ENCODE measurements around the gene ARRB1. TPM values are rescaled to one million over a fixed set of nuclear protein-coding genes. Genes with fewer than 3 reads are reported as not detected.

Gene ARRB1
- total and polyA plus RNA-seq, 3 experiments from 2014 or later, result 5.5 to 10.6 (median 9.9) TPM

- peaks cover 0 to 6% (median 0%) of the 10 kb centered on the region in 3 donors for H3K36me3 Mint-ChIP-seq
- H3K9me3 Mint-ChIP-seq, result peaks cover 0 to 2% (median 0%) of the 10 kb centered on the region in 5 donors
- Histone ChIP-seq H3K4me3 (ENCODE audit: low read length) (peak overlapping the region; percentile 72), H3K4me1 (ENCODE audit: insufficient read depth, low read length) (peaks cover 50% of the 10 kb centered on the region), H3K36me3 (ENCODE audit: insufficient read depth, low read length) (no peaks in the 10 kb centered on the region), H3K27ac (ENCODE audit: low read depth, low read length) (peak overlapping the region; percentile 76), H3K9me3 (ENCODE audit: low read length) (no peaks in the 10 kb centered on the region), H3K27me3 (ENCODE audit: insufficient read depth, low read length, poor library complexity, severe bottlenecking) (no peaks in the 10 kb centered on the region)
- peak; percentile 20 to 79 (median 68) for DNase-seq
- H3K27me3 Mint-ChIP-seq, result peaks cover 2 to 8% of the 10 kb centered on the region in 2 donors
- ChIA-PET CTCF (interaction anchor here (0.6 to 2.9 kb wide), 12 partner anchors 9 to 380 kb away, joined by 3 to 17 read pairs (median 4); no protein-coding TSS in a partner anchor), POLR2A (interaction anchor here (0.5 to 3.7 kb wide), 6 partner anchors 9 to 72 kb away, joined by 3 to 28 read pairs (median 4); no protein-coding TSS in a partner anchor)
- peaks cover 46 to 62% (median 58%) of the 10 kb centered on the region in 3 donors for H3K4me1 Mint-ChIP-seq
- H3K27ac Mint-ChIP-seq, result peak overlapping the region; percentile 78 to 97 (median 88)
- peak overlapping the region; percentile 89 to 96 (median 92) for H3K4me3 Mint-ChIP-seq
Observed at GRCh38 chr11:75351791-75352587, 528 bp upstream of the ARRB1 start.

- H3K36me3 ChIP-seq (ENCODE audit: insufficient read depth, low read length), result no peaks in the 10 kb centered on the region
- Mint-ChIP-seq H3K9me3 (peaks cover 0 to 2% (median 0%) of the 10 kb centered on the region in 5 donors), H3K27ac (peak overlapping the region; percentile 82 to 98 (median 95)), H3K36me3 (peaks cover 0 to 6% (median 0%) of the 10 kb centered on the region in 3 donors), H3K27me3 (peaks cover 2 to 3% of the 10 kb centered on the region in 2 donors), H3K4me1 (peaks cover 53 to 73% (median 68%) of the 10 kb centered on the region in 3 donors), H3K4me3 (peak overlapping the region; percentile 84 to 98 (median 91))
- H3K4me3 ChIP-seq (ENCODE audit: low read length), result peak overlapping the region; percentile 77
- peak overlapping the region; percentile 82 for H3K27ac ChIP-seq (ENCODE audit: low read depth, low read length)
- ChIA-PET POLR2A (interaction anchor here (1.0 to 3.7 kb wide), 2 partner anchors 10 to 33 kb away, joined by 3 to 28 read pairs; no protein-coding TSS in a partner anchor), CTCF (interaction anchor here (0.7 to 2.9 kb wide), 6 partner anchors 10 to 74 kb away, joined by 4 to 17 read pairs (median 5); no protein-coding TSS in a partner anchor)
- H3K4me1 ChIP-seq (ENCODE audit: insufficient read depth, low read length), result peaks cover 60% of the 10 kb centered on the region
- DNase-seq, result peak in 3 of 5 donors; percentile 31 to 61 (median 52)
- H3K27me3 ChIP-seq (ENCODE audit: insufficient read depth, low read length, poor library complexity, severe bottlenecking), result no peaks in the 10 kb centered on the region
- no peaks in the 10 kb centered on the region for H3K9me3 ChIP-seq (ENCODE audit: low read length)
Observed at GRCh38 chr11:75350743-75351540, 519 bp downstream of the ARRB1 start.

GRCh38 chr11:75350122-75350742 is 1.2 kb downstream of the ARRB1 start:
- peaks cover 2 to 3% of the 10 kb centered on the region in 2 donors for H3K27me3 Mint-ChIP-seq
- Histone ChIP-seq H3K9me3 (ENCODE audit: low read length) (no peaks in the 10 kb centered on the region), H3K27ac (ENCODE audit: low read depth, low read length) (peak overlapping the region; percentile 82), H3K27me3 (ENCODE audit: insufficient read depth, low read length, poor library complexity, severe bottlenecking) (no peaks in the 10 kb centered on the region), H3K4me1 (ENCODE audit: insufficient read depth, low read length) (peaks cover 67% of the 10 kb centered on the region), H3K36me3 (ENCODE audit: insufficient read depth, low read length) (no peaks in the 10 kb centered on the region), H3K4me3 (ENCODE audit: low read length) (peak overlapping the region; percentile 77)
- H3K27ac Mint-ChIP-seq, result peak overlapping the region; percentile 82 to 98 (median 95)
- ChIA-PET CTCF (interaction anchor here (0.7 to 1.6 kb wide), 6 partner anchors 9 to 74 kb away, joined by 3 to 5 read pairs (median 4); no protein-coding TSS in a partner anchor), POLR2A (interaction anchor here (3.7 kb wide), 1 partner anchor 9 kb away, joined by 28 read pairs; no protein-coding TSS in a partner anchor)
- peaks cover 58 to 80% (median 71%) of the 10 kb centered on the region in 3 donors for H3K4me1 Mint-ChIP-seq
- H3K9me3 Mint-ChIP-seq, result peaks cover 0 to 2% (median 0%) of the 10 kb centered on the region in 5 donors
- H3K36me3 Mint-ChIP-seq, result peaks cover 0 to 6% (median 0%) of the 10 kb centered on the region in 3 donors
- peak overlapping the region; percentile 84 to 98 (median 91) for H3K4me3 Mint-ChIP-seq
- no peak for DNase-seq

- Histone ChIP-seq H3K4me3 (ENCODE audit: low read length) (peak overlapping the region; percentile 77), H3K4me1 (ENCODE audit: insufficient read depth, low read length) (peaks cover 73% of the 10 kb centered on the region), H3K9me3 (ENCODE audit: low read length) (no peaks in the 10 kb centered on the region), H3K36me3 (ENCODE audit: insufficient read depth, low read length) (no peaks in the 10 kb centered on the region), H3K27me3 (ENCODE audit: insufficient read depth, low read length, poor library complexity, severe bottlenecking) (no peaks in the 10 kb centered on the region), H3K27ac (ENCODE audit: low read depth, low read length) (peak overlapping the region; percentile 82)
- Mint-ChIP-seq H3K36me3 (peaks cover 0 to 6% (median 0%) of the 10 kb centered on the region in 3 donors), H3K4me1 (peaks cover 58 to 86% (median 73%) of the 10 kb centered on the region in 3 donors), H3K27me3 (peaks cover 2 to 3% of the 10 kb centered on the region in 2 donors), H3K4me3 (peak overlapping the region in 6 of 7 donors; percentile 67 to 98 (median 90)), H3K9me3 (peaks cover 0 to 2% (median 0%) of the 10 kb centered on the region in 5 donors), H3K27ac (peak overlapping the region; percentile 72 to 97 (median 84))
- CTCF ChIA-PET, result interaction anchor here (0.9 to 1.4 kb wide), 5 partner anchors 9 to 73 kb away, joined by 3 to 5 read pairs (median 3); no protein-coding TSS in a partner anchor
- no peak for DNase-seq
- POLR2A ChIA-PET, result interaction anchor here (3.7 kb wide), 1 partner anchor 9 kb away, joined by 28 read pairs; no protein-coding TSS in a partner anchor
Observed at GRCh38 chr11:75349521-75350116, 1.8 kb downstream of the ARRB1 start.

- peaks cover 87% of the 10 kb centered on the region for H3K4me1 ChIP-seq (ENCODE audit: insufficient read depth, low read length)
- H3K36me3 ChIP-seq (ENCODE audit: insufficient read depth, low read length), result no peaks in the 10 kb centered on the region
- no peak for DNase-seq
- H3K4me1 Mint-ChIP-seq, result peaks cover 64 to 92% (median 76%) of the 10 kb centered on the region in 3 donors
- H3K27ac ChIP-seq (ENCODE audit: low read depth, low read length), result peak overlapping the region; percentile 33
- ChIA-PET CTCF (interaction anchor here (1.3 kb wide), 1 partner anchor 37 kb away, joined by 3 read pairs; no protein-coding TSS in a partner anchor), POLR2A (no interaction called here)
- peaks cover 0 to 6% (median 0%) of the 10 kb centered on the region in 3 donors for H3K36me3 Mint-ChIP-seq
- no peaks in the 10 kb centered on the region for H3K9me3 ChIP-seq (ENCODE audit: low read length)
- H3K27me3 Mint-ChIP-seq, result peaks cover 1 to 3% of the 10 kb centered on the region in 2 donors
- H3K9me3 Mint-ChIP-seq, result peaks cover 0 to 2% (median 0%) of the 10 kb centered on the region in 5 donors
- no peaks in the 10 kb centered on the region for H3K27me3 ChIP-seq (ENCODE audit: insufficient read depth, low read length, poor library complexity, severe bottlenecking)
- no peak overlapping the region for H3K4me3 ChIP-seq (ENCODE audit: low read length)
- peak overlapping the region in 2 of 7 donors; percentile 4 to 19 for H3K4me3 Mint-ChIP-seq
- peak overlapping the region; percentile 12 to 95 (median 76) for H3K27ac Mint-ChIP-seq
Observed at GRCh38 chr11:75347781-75348566, 3.5 kb downstream of the ARRB1 start.

- Histone ChIP-seq H3K27me3 (ENCODE audit: insufficient read depth, low read length, poor library complexity, severe bottlenecking) (no peaks in the 10 kb centered on the region), H3K9me3 (ENCODE audit: low read length) (no peaks in the 10 kb centered on the region), H3K36me3 (ENCODE audit: insufficient read depth, low read length) (no peaks in the 10 kb centered on the region), H3K4me3 (ENCODE audit: low read length) (no peak overlapping the region), H3K27ac (ENCODE audit: low read depth, low read length) (no peak overlapping the region), H3K4me1 (ENCODE audit: insufficient read depth, low read length) (peaks cover 89% of the 10 kb centered on the region)
- peaks cover 0 to 6% (median 0%) of the 10 kb centered on the region in 3 donors for H3K36me3 Mint-ChIP-seq
- H3K4me1 Mint-ChIP-seq, result peaks cover 65 to 92% (median 73%) of the 10 kb centered on the region in 3 donors
- CTCF ChIA-PET, result no interaction called here
- peak overlapping the region; percentile 34 to 95 (median 80) for H3K27ac Mint-ChIP-seq
- no peak overlapping the region for H3K4me3 Mint-ChIP-seq
- H3K27me3 Mint-ChIP-seq, result peaks cover 1 to 3% of the 10 kb centered on the region in 2 donors
- POLR2A ChIA-PET, result no interaction called here
- no peak for DNase-seq
- peaks cover 0 to 2% (median 0%) of the 10 kb centered on the region in 5 donors for H3K9me3 Mint-ChIP-seq
Observed at GRCh38 chr11:75346912-75347647, 4.4 kb downstream of the ARRB1 start.
